Stimulated activated CD4-positive, alpha-beta T cell treated with anti-CD3 and anti-CD28 coated beads, Interleukin-2, amount 100 ng/mL, for 4 hours (primary cell): ENCODE data around the gene ERCC6.

ENCODE experiments used
- DNase-seq: peaks from one replicate; pipeline ENCODE4 v3.0.0-alpha.2; 2020; ENCODE audit warnings: low read depth

Gene ERCC6

DNA sequence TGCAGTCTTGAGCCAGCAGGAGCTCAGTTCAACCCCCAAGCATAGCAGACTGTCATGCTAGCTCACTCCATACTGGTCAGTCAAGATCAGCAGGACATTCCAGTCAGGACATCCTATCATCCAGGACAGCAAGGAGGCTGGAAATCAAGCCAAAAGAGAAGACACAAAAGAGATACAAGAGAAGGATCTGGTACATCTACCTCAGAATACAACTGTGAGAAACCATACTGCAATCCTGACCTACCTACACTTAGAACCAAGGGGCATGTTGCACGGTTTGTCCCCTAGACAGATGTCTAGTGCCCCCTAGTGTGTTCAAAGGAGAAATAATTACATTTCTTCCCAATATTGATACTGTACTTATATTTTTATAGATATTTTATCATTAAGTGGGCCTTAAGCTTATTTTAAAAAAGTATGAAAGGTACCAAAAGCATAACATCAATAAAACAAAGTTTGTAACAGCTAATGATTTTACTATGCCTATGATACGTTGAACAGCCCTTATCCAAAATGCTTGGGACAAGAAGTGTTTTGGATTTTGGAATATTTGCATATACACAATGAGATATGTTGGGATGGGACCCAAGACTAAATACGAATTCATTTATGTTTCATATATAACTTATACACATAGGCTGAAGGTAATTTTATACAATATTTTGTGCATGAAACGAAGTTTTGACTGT lies 26.7 kb downstream of the ERCC6 start:
- DNase-seq: no peak

- no peak for DNase-seq
Observed at GRCh38 chr10:49509771-49510303, 29.1 kb downstream of the ERCC6 start.

GRCh38 chr10:49508654-49509053 lies 30.3 kb downstream of the ERCC6 start:
- no peak for DNase-seq

DNA sequence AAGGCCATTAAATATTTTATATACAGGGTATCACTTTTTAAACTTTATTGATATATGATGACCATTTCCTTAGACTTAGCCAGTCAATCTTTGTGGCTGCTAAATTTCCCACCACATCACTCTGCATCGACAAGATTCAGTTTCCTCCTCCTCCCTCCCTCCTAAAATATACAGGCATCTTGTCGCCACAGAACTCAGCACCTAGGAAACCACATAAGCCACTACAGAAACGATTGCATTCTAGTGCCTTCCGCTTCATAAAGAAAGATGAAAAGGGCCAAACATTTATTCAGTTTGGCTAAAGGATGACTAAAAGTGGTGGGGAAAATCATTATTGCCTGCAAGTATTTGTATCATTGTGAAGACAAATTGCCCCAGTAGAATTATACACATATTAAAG lies 30.7 kb downstream of the ERCC6 start:
- no peak for DNase-seq

- DNase-seq: no peak
Observed at GRCh38 chr10:49505589-49505988, 33.3 kb downstream of the ERCC6 start.

DNA sequence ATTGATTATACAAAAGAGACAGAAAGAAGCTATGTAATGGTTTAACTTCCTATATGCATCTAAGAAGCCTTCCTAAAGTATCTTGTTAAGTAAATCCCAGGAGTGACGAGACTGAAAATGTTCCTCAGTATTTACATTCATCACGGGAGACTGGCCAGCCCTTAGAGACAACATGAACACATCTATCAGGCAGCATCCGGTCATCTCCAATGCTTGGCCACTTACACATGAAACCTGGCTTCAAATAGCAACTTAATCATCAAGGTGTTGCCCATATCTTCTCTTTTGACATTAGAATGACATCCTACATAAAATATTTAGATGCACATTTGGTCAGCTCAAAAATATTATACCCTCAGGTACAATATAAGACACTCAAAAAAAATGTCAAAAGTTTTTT lies 33.8 kb downstream of the ERCC6 start:
- DNase-seq: no peak

DNA sequence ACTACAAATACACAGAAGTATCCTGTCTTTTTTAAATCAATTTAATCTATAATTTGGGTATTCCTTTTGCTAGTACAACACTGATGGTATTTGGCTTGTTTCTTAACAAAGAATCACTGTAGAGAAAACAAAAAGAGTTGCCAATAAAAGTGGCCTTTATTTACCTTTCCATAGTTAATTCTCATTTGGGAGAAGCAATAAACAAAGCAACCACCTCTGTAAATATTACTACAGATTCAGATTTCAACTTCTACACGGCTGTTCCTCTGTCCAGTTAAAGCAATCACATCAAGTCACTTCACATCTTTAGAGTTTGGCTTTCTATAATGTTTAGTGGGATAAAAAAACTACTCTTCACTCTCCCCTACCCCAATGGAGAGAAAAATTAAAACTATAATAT lies 34.4 kb downstream of the ERCC6 start:
- DNase-seq: no peak

DNA sequence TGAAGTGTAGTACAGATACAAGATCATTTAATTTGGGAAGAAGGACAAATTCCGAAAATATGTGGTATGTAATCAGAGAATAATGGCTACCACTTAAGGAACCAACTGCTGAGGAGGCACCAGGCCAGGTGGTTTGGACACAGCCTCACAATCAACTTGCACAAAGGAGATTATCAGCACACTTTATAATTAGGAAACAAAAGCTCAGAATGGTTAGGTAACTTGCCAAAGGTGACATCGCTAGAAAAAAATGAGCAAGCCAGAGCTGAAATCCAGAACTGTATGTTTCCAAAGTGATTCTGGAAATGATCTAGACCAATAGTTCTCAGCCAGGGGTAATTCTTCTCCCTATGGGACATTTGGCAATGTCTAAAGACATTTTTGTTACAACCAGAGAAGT lies 36.6 kb downstream of the ERCC6 start:
- no peak for DNase-seq

DNA sequence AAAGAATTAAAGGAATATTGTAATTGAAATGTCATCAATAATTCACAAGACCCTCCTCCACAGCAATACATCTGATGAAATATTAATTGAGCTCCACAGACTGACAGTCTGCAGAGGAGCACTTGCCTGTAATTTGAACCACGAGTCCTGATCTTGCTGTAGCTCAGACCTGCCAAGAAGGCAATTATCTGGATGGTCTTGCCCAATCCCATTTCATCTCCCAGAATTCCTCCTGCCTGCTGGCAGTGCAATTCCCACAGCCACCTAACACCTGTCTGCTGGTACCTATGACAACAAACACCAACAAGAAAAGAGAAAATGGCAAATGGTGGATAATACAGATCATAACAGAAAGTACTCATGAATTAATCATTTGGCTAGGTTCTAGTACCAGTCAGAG lies 38.5 kb downstream of the ERCC6 start:
- no peak for DNase-seq

GRCh38 chr10:49499305-49499851 lies 39.5 kb downstream of the ERCC6 start:
- no peak for DNase-seq

DNA sequence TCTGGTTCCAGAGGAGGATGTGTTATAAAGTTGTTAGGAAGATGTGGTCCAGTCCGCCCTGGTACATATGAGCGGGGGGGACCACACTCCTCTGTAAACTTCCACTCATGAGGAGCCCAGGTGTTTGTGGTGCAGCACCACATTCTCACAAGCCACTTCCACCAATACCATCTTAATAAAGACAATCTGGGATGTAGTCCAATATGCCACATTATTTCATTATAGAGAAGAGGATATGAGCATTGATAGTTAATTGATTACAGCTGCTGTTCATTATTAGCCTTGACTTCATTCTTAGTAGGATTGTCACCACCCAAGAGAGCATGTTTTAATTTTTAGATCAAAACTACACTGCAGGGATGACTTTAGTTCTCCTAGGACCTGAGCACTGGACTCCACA lies 40.5 kb downstream of the ERCC6 start:
- no peak for DNase-seq

GRCh38 chr10:49497358-49497757 lies 41.6 kb downstream of the ERCC6 start:
- DNase-seq: no peak

GRCh38 chr10:49488056-49488717 lies 50.7 kb downstream of the ERCC6 start:
- DNase-seq: no peak

DNA sequence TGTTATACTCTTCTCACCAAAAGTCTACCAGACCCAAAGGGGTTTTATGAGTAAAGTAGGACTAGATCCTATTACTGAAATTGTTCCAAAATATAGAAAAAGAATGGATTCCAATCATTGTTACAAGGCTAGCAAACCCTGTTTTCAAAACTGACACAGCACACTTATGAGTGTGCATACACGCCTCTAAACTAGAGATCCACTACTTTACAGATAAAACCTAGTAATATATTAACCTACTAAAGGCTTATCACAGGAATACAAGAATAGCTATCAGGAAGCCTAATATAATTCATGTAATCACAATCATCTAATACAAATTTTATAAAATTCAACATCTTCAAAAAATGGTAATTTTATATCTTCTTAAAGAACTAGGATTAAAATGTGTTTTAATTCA lies 52.2 kb downstream of the ERCC6 start:
- DNase-seq: no peak

GRCh38 chr10:49486009-49486408 lies 52.9 kb downstream of the ERCC6 start:
- DNase-seq: no peak

- DNase-seq: no peak
Observed at GRCh38 chr10:49484486-49485235, 54.3 kb downstream of the ERCC6 start.

DNA sequence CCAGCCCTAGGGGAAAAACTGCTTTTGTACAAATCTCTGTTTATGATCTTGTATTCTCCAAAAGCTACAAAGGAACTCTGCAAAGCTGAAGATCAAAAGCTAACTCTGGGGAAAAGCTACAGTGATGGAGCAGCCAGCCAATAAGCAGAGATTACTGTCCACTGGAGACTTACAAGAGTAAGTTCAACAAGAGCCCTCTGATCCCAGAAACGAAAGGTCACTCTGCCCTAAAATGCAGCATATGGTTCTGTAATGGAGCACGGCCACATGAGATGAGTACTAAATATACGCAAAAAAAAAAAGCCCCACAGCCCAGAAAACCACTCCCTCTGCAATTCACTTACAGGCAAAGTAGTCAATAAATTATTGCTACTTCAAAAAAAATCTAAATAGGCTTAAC lies 60.1 kb downstream of the ERCC6 start:
- DNase-seq: no peak

DNA sequence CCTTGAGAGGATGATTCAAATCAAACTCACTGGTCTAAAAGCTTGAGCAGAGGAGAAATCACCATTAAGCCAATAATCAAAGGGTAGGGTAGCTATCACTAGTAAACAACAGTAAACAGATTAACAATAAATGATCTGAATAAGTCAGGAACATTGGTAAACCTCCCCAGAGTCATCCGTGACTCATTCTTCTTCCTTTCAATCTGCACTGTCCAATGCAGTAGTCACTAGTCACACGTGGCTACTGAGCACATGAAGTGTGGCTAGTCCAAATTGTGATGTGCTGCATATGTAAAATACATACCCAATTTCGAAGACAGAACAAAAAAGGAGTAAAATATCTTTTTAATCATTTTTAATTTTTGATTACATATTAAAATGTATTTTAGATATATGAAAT lies 64.0 kb downstream of the ERCC6 start:
- no peak for DNase-seq

DNA sequence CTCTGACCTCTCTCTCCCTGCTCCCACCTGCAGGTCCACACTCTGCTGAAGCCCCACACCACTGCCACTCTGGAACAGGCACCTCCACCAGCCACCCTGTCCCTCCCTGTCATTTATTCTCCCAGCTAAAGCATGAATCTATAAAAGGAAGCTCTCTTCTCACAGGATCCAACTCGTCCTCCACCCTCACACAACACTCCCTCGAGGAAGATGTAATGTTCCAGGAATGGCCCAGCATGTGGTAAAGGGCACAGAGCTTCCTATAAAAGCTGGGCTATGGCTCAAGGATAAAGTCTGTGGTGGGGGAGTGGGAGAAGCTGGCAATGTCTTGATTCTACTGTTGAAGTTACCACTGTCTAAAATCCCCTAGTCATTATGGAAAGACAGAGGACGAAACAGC lies 67.4 kb downstream of the ERCC6 start:
- no peak for DNase-seq

DNA sequence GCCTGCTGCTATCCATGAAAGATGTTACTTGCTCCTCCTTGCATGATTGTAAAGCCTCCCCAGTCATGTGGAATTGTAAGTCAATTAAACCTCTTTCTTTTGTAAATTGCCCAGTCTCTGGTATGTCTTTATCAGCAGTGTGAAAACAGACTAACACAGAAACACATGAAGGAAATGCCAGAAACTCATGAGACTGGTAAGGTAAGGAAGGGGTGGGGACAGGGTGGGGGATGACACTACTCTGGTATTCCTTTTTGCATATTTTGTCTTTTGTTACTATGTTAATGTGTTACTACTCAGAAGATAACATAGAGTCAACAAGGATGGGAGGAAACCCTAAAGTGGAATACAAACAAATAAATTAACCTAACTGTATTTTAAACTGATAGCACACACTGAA lies 73.2 kb downstream of the ERCC6 start:
- DNase-seq: no peak
